Measurements from ENCODE around the gene NMRK1. TPM values are rescaled to one million over a fixed set of nuclear protein-coding genes. Genes with fewer than 3 reads are reported as not detected.

NMRK1 gene
- total and polyA plus RNA-seq, 8 donors, result 1.2 to 73.3 (median 19.3) TPM

DNA sequence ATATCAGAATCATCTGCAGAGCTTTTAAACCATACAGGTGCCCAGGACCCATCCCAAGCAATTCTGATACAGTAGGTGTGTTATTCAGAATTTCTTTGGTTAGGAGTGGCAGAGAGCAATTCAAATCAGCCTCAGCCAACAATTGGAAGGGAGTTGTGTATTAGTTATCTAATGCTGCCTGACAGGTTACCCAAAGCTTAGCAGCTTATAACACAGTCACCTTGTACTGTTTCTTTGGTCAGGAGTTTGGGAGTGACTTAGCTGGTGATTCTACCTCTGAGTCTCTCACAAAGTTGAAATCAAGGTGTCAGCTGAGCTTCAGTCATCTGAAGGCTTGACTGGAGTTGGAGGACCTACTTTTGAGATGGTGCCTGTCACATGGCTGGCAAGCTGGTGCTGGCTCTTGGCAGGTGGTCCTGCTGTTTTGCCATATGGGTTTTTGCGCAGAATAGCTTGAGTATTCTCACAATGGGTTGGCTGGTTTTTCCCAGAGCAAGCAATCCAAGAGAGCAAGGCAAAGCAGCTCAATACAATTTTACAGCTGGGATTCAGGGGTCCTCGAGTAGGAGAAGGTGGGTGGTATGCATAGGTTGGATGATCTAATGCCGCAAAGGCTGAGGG lies 41.1 kb downstream of the NMRK1 start:
- Histone ChIP-seq H3K4me3 (no peak overlapping the region), H3K4me1 (no peaks in the 10 kb centered on the region), H3K36me3 (no peaks in the 10 kb centered on the region), H3K9me3 (no peaks in the 10 kb centered on the region), H3K27me3 (no peaks in the 10 kb centered on the region), H3K27ac (no peak overlapping the region)
- 85 to 91% (median 89%) methylated on average over 3 of the region's 3 CpGs for WGBS, 5 donors
- TF ChIP-seq POLR2AphosphoS5 (IDR thresholded peaks at IDR 0.05) (no peak), POLR2A (IDR thresholded peaks at IDR 0.05) (no peak), EP300 (IDR thresholded peaks at IDR 0.05) (no peak)
- TF ChIP-seq, protein P1, sequence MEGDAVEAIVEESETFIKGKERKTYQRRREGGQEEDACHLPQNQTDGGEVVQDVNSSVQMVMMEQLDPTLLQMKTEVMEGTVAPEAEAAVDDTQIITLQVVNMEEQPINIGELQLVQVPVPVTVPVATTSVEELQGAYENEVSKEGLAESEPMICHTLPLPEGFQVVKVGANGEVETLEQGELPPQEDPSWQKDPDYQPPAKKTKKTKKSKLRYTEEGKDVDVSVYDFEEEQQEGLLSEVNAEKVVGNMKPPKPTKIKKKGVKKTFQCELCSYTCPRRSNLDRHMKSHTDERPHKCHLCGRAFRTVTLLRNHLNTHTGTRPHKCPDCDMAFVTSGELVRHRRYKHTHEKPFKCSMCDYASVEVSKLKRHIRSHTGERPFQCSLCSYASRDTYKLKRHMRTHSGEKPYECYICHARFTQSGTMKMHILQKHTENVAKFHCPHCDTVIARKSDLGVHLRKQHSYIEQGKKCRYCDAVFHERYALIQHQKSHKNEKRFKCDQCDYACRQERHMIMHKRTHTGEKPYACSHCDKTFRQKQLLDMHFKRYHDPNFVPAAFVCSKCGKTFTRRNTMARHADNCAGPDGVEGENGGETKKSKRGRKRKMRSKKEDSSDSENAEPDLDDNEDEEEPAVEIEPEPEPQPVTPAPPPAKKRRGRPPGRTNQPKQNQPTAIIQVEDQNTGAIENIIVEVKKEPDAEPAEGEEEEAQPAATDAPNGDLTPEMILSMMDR (IDR thresholded peaks at IDR 0.05), result no peak
- DNase-seq, result no peak
- intact Hi-C loops (cut with DNase I; ENCODE audit: low total_unique reads), result no loop called here

DNA sequence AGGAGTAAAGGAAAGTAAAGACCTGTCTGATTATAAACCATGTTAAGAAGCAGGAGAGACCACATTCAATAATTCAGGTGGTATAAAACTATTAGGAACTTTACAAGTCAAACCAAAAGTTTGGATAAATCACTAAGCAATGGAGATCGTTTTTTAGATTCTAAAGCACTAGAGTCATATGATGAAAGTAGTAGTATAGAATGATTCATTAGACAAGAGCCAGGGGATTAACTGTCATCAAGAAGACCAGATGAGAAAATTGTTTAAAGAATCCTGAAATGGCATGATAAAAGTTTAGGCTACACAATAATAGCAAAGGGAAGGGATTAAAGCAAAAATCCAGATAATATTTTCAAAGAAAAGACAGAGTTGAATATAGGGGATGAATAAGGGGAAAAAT lies 46.9 kb downstream of the NMRK1 start:
- no peaks in the 10 kb centered on the region for H3K36me3 ChIP-seq
- intact Hi-C loops (cut with DNase I; ENCODE audit: low total_unique reads), result no loop called here
- DNase-seq, result no peak
- no peaks in the 10 kb centered on the region for H3K4me1 ChIP-seq
- no peaks in the 10 kb centered on the region for H3K9me3 ChIP-seq
- WGBS, 5 donors, result 49 to 73% (median 59%) methylated on average over 1 of the region's 1 CpG
- no peak overlapping the region for H3K27ac ChIP-seq
- no peaks in the 10 kb centered on the region for H3K27me3 ChIP-seq
- H3K4me3 ChIP-seq, result no peak overlapping the region
- TF ChIP-seq POLR2AphosphoS5 (IDR thresholded peaks at IDR 0.05) (no peak), POLR2A (IDR thresholded peaks at IDR 0.05) (no peak), EP300 (IDR thresholded peaks at IDR 0.05) (no peak)
- TF ChIP-seq, protein P1 (IDR thresholded peaks at IDR 0.05), result no peak

DNA sequence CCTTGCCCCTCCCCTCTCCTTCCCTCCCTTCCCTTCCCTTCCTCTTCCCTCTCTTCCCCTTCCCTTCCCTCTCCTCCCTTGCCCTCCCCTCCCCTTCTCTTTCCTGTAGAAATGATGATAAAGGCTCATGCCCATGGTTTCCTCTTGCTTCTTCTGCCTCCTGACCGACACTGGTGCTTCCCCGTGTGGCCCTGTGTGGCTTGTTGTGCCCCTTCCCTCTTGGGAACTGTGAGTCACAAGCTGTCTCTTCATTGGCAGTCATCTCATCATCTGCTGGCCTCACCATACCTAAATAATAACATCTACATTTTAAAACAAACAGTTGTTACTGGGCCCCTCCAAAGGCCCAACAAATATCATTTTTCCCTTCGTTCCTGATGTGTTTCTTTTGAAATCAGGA lies 48.2 kb downstream of the NMRK1 start:
- intact Hi-C loops (cut with DNase I; ENCODE audit: low total_unique reads), result no loop called here
- H3K4me3 ChIP-seq, result no peak overlapping the region
- H3K9me3 ChIP-seq, result no peaks in the 10 kb centered on the region
- TF ChIP-seq POLR2AphosphoS5 (IDR thresholded peaks at IDR 0.05) (no peak), EP300 (IDR thresholded peaks at IDR 0.05) (no peak), POLR2A (IDR thresholded peaks at IDR 0.05) (no peak)
- TF ChIP-seq, protein P1 (IDR thresholded peaks at IDR 0.05), result no peak
- WGBS, 5 donors, result 64 to 84% (median 73%) methylated on average over 3 of the region's 3 CpGs
- H3K27me3 ChIP-seq, result no peaks in the 10 kb centered on the region
- no peaks in the 10 kb centered on the region for H3K4me1 ChIP-seq
- H3K27ac ChIP-seq, result peak overlapping the region in 4 of 5 donors; percentile 55 to 72 (median 62)
- no peak for DNase-seq
- H3K36me3 ChIP-seq, result no peaks in the 10 kb centered on the region

DNA sequence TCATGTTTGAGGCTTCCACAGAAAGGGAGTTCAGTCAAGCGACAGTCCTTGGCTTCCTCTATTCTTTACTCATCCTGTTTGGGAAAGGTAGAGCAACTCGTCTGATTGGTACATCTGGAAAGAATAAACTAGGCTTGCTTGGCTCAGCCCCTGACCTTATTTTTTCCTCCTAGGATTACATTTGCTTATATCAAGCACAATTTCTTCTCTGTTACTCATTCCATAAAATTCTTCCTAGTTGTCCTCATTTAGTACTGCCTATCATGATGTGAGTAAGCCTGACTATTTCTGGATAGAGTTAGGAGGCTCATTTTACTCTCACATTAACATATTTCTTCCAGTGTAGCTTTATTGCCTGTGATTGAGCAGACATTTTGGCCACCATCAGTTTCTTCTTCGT lies 48.9 kb downstream of the NMRK1 start:
- H3K27ac ChIP-seq, result peak overlapping the region in 4 of 5 donors; percentile 55 to 72 (median 62)
- 63 to 70% (median 67%) methylated on average over 3 of the region's 3 CpGs for WGBS, 5 donors
- H3K27me3 ChIP-seq, result no peaks in the 10 kb centered on the region
- intact Hi-C loops (cut with DNase I; ENCODE audit: low total_unique reads), result no loop called here
- H3K4me1 ChIP-seq, result no peaks in the 10 kb centered on the region
- no peak for TF ChIP-seq EP300 (IDR thresholded peaks at IDR 0.05)
- TF ChIP-seq POLR2A (IDR thresholded peaks at IDR 0.05), result no peak
- TF ChIP-seq POLR2AphosphoS5 (IDR thresholded peaks at IDR 0.05), result no peak
- TF ChIP-seq, protein P1 (IDR thresholded peaks at IDR 0.05), result no peak
- H3K36me3 ChIP-seq, result no peaks in the 10 kb centered on the region
- no peak overlapping the region for H3K4me3 ChIP-seq
- H3K9me3 ChIP-seq, result no peaks in the 10 kb centered on the region
- no peak for DNase-seq

Data from stomach (tissue), 9 donors.